HepG2 (cell line): ENCODE data around the gene ZNRD2. TPM values are rescaled to one million over a fixed set of nuclear protein-coding genes. Genes with fewer than 3 reads are reported as not detected.
A peak's percentile ranks its signal among the peaks of the same experiment; 100 is the strongest.

ENCODE experiments used
- ARID4A ChIP-seq: sonication (generic); formaldehyde crosslinking; IDR thresholded peaks from 2 replicates; pipeline ENCODE4 v1.5.0; 2020; ENCODE audit warnings: mild to moderate bottlenecking, missing genetic modification reagents, borderline replicate concordance
- BCLAF1 ChIP-seq: fragments of 450-650 bp; IDR thresholded peaks from 2 replicates; pipeline ENCODE4 v1.6.1; 2017; ENCODE audit warnings: mild to moderate bottlenecking
- BRD4 ChIP-seq: sonication (generic); formaldehyde crosslinking; IDR thresholded peaks from 2 replicates; pipeline ENCODE4 v1.4.0; 2020; ENCODE audit warnings: missing genetic modification reagents
- CREBL2 ChIP-seq: sonication (generic); formaldehyde crosslinking; IDR thresholded peaks from 2 replicates; pipeline ENCODE4 v1.8.1; 2023; ENCODE audit warnings: missing genetic modification reagents, mild to moderate bottlenecking, borderline replicate concordance
- MIER2 ChIP-seq: IDR thresholded peaks from 2 replicates; pipeline ENCODE4 v1.6.1; 2016; ENCODE audit warnings: missing biosample characterization, missing genetic modification reagents
- NCOA5 ChIP-seq: sonication (generic); formaldehyde crosslinking; IDR thresholded peaks from 2 replicates; pipeline ENCODE4 v1.4.0; 2020; ENCODE audit warnings: missing genetic modification reagents
- NPAS2 ChIP-seq: sonication (generic); formaldehyde crosslinking; IDR thresholded peaks from 2 replicates; pipeline ENCODE4 v1.8.0; 2022; ENCODE audit warnings: mild to moderate bottlenecking, missing genetic modification reagents, borderline replicate concordance
- PBX2 ChIP-seq: IDR thresholded peaks from 2 replicates; pipeline ENCODE4 v1.6.1; 2016; ENCODE audit warnings: control low read depth
- REL ChIP-seq: sonication (generic); formaldehyde crosslinking; conservative IDR thresholded peaks from 2 replicates; pipeline ENCODE4 v1.8.0; 2022; ENCODE audit warnings: mild to moderate bottlenecking, missing genetic modification reagents, moderate library complexity
- RNF2 ChIP-seq: fragments of 450-650 bp; conservative IDR thresholded peaks from 2 replicates; pipeline ENCODE4 v1.6.1; 2016; ENCODE audit warnings: low read depth
- SIX4 ChIP-seq: sonication (generic); formaldehyde crosslinking; IDR thresholded peaks from 2 replicates; pipeline ENCODE4 v1.4.0; 2020; ENCODE audit warnings: missing genetic modification reagents
- SP1 ChIP-seq, 2 experiments: fragments of 450-650 bp in 1 of 2; sonication (generic) in 1 of 2; formaldehyde crosslinking in 1 of 2; IDR thresholded peaks; 2 replicates each; pipeline versions ENCODE4 v1.4.0 to v1.6.1; 2016 to 2020; ENCODE audit warnings: missing genetic modification reagents in 1 of 2
- SRSF4 ChIP-seq: fragments of 200-400 bp; formaldehyde crosslinking; IDR thresholded peaks from one replicate; pipeline ENCODE4 v1.6.1; 2018; ENCODE audit warnings: mild to moderate bottlenecking, low read depth, low read length, moderate library complexity; ENCODE audit not compliant: poor library complexity, severe bottlenecking
- TCF12 ChIP-seq, 2 experiments: fragments of 450-650 bp in 1 of 2; sonication (generic) in 1 of 2; formaldehyde crosslinking in 1 of 2; IDR thresholded peaks; 2 replicates each; pipeline versions ENCODE4 v1.6.1 to v1.8.0; 2017 to 2022; ENCODE audit warnings: antibody characterized with exemption in 1 of 2, mild to moderate bottlenecking in 1 of 2, missing genetic modification reagents in 1 of 2, moderate library complexity in 1 of 2
- ZBTB44 ChIP-seq: sonication (generic); formaldehyde crosslinking; IDR thresholded peaks from 2 replicates; pipeline ENCODE4 v1.4.0; 2020; ENCODE audit warnings: missing genetic modification reagents
- ZBTB7B ChIP-seq: sonication (generic); formaldehyde crosslinking; IDR thresholded peaks from 2 replicates; pipeline ENCODE4 v1.4.0; 2020; ENCODE audit warnings: missing genetic modification reagents
- ZNF383 ChIP-seq: sonication (generic); formaldehyde crosslinking; IDR thresholded peaks from 2 replicates; pipeline ENCODE4 v1.4.0; 2020; ENCODE audit warnings: missing genetic modification reagents, mild to moderate bottlenecking, borderline replicate concordance
- ZNF674 ChIP-seq: sonication (generic); formaldehyde crosslinking; IDR thresholded peaks from 2 replicates; pipeline ENCODE4 v1.5.0; 2020; ENCODE audit warnings: low read depth, mild to moderate bottlenecking, missing genetic modification reagents
- ZNF749 ChIP-seq: sonication (generic); formaldehyde crosslinking; IDR thresholded peaks from 2 replicates; pipeline ENCODE4 v1.8.0; 2022; ENCODE audit warnings: mild to moderate bottlenecking, missing genetic modification reagents, moderate library complexity, borderline replicate concordance
- polyA plus RNA-seq, 8 experiments: library from polyadenylated mRNA; depleted of rRNA in 3 of 8; stranded (reverse) in 7 of 8; unstranded in 1 of 8; fragments of >200 nt; fragmentation: Illumina TruSeq in 4 of 8; extraction: Trizol in 4 of 8; gene quantifications; 2 replicates each; pipeline versions ENCODE4 v1.2.1 to v1.2.3, GENCODE V29; 2011 to 2016; ENCODE audit warnings: low read depth in 4 of 8, missing spikeins in 1 of 8, mixed read lengths in 1 of 8; ENCODE audit not compliant: insufficient read depth in 1 of 8
- total RNA-seq, 5 experiments: library from RNA; depleted of rRNA; stranded (reverse); fragments of >200 nt; fragmentation: Illumina TruSeq; extraction: Trizol; gene quantifications; 2 replicates each; pipeline ENCODE4 v1.2.3, GENCODE V29; 2016; ENCODE audit warnings: low read depth in 1 of 5

Gene ZNRD2
- total and polyA plus RNA-seq, 2 of the 13 experiments (the other 11 are each of a cell fraction or from before 2014, with no cell fraction given) = 29.2 to 34.0 TPM

GRCh38 chr11:65540290-65541092, 29.8 kb upstream of the ZNRD2 start (continued):
- TF ChIP-seq REL (CRISPR knock-in tag) = no peak
- no peak for TF ChIP-seq SP1 (IDR thresholded peaks at IDR 0.05)
- no peak for TF ChIP-seq SP1 (CRISPR knock-in tag; IDR thresholded peaks at IDR 0.05)
- no peak for TF ChIP-seq NPAS2 (CRISPR knock-in tag)
- no peak for TF ChIP-seq CREBL2 (CRISPR knock-in tag)
- no peak for TF ChIP-seq NCOA5 (CRISPR knock-in tag)
- TF ChIP-seq TCF12 (IDR thresholded peaks at IDR 0.05) = no peak
- TF ChIP-seq TCF12 (CRISPR knock-in tag; IDR thresholded peaks at IDR 0.05) = no peak
- TF ChIP-seq RNF2 = no peak
- TF ChIP-seq PBX2 (CRISPR knock-in tag) = no peak
- no peak for TF ChIP-seq ZNF749 (CRISPR knock-in tag)
- TF ChIP-seq SIX4 = no peak
- TF ChIP-seq ARID4A (CRISPR knock-in tag) = peak; percentile 32; the same call in 1 of the 2 replicates
- no peak for TF ChIP-seq ZNF383
- TF ChIP-seq ZNF674 (CRISPR knock-in tag) = no peak
- TF ChIP-seq BCLAF1 = no peak
- TF ChIP-seq BRD4 (CRISPR knock-in tag) = no peak
- no peak for TF ChIP-seq MIER2 (CRISPR knock-in tag)
- TF ChIP-seq ZBTB44 (CRISPR knock-in tag) = no peak
- 0 out of 2 replicates have a peak, but pooled peaks have one; percentile 24 for TF ChIP-seq ZBTB7B (CRISPR knock-in tag)
- TF ChIP-seq SRSF4 = no peak
